GM18517 (cell line): Measurements from ENCODE around the gene GALNT6.
"Not testable (repeated sequence)": the region's sequence is repeated elsewhere in the genome, so short reads cannot be mapped to it uniquely, and the experiment has no call there.

Source experiments
- ATAC-seq: cut with Tn5 transposase; IDR thresholded peaks from one replicate; pipeline ENCODE4 v1.9.1; 2021; ENCODE audit warnings: mild to moderate bottlenecking, moderate library complexity; ENCODE audit not compliant: unreplicated experiment

The GALNT6 gene

GRCh38 chr12:51360315-51360714 lies 30.9 kb downstream of the GALNT6 start:
- ATAC-seq, result no peak

DNA sequence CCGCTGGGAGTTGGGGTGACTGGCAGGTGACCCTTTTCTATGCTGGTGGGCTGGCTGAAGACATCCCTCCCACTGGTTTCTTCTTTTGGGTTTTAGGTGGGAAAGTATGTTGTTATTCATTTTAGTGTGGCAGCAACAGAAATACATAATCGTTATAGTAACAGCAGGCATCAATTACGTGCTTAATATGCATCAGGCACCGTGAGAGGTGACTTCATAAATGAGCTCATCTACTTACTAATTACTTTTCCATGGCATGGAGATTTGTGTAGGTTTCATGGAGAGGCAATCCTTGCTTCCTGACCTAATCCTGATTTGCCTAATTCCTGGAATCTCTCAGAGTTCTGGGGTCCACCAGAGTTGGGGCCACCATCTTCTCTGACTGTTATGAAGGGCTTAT lies 31.4 kb downstream of the GALNT6 start:
- no peak for ATAC-seq

DNA sequence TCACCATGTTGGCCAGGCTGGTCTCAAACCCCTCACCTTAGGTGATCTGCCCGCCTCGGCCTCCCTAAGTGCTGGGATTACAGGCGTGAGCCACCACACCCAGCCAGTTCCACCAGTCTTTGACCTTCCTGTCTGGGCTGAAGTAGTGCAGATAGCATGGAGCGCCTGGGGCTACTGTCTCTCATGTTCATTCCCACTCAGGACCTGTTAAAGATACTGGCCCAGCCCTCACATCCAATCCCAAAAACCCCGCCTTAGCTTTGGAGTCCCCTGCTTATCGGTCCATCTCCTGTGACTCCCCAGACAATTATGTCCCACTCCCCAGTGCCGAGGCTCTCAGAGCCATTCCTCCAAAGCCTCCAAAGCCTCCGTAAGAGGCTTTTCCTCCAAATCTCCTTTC lies 32.7 kb downstream of the GALNT6 start:
- no peak for ATAC-seq

DNA sequence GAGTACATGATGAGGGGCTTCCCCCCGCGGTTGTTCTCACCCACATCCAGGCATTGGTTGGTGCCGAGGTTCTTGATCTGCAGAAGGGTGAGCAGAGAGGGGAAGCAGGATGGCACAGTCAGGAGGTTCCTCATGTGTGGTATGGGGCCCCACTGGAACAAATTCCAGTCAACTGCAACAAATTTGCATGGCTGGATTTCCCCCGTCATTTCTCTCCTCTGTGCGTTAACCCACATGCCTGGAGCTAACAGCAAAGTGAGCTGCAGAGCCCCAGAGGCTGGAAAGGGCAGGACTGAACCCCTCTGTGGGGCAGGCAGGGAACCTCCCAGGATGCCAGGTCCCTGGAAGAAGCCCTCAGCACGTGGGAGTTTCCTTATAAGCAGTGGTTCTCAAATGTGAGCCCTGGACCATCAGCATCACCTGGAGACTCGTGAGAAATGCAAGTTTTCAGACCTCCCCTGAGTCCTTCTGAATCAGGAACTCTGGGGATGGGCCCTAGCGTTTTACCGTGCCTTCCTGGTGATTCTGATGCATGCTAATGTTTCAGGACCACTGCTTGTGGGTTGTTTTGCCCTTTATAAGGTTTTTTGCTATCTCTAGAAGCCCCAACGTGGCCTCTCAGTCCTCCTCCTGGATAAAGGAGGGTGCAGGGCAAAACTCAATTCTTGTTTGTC lies 33.7 kb downstream of the GALNT6 start:
- ATAC-seq, result no peak

DNA sequence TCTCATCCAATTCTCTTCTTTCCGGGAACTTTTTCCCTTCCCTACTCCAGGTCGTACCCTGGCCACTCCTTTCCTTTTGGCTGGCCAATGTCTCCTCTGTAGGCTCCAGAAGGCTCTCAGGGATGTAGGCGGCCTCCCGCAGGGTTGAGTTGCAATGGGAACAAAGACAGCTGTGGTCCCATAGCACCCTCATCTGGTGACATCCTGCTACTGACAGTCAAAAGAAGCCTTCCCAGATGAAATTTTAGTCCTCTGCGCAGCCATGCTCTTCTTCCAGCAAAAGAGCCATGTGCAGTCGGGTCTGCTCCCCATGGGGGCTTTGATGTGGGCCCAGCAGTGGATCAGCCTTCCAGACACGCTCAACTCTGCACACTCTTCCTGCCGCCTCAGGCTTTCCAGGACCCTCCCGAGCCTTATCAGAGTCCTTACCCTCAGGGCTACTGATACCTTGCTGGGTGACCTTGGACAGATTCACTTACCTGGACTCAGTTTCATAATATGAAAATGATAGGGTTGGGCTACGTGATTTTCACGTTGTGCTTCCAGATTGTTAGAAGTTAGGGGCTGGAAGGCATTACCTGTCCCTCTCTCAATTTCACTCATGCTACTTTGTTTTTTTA lies 39.2 kb downstream of the GALNT6 start:
- ATAC-seq, result no peak

GRCh38 chr12:51349026-51349425 lies 42.2 kb downstream of the GALNT6 start:
- no peak for ATAC-seq

DNA sequence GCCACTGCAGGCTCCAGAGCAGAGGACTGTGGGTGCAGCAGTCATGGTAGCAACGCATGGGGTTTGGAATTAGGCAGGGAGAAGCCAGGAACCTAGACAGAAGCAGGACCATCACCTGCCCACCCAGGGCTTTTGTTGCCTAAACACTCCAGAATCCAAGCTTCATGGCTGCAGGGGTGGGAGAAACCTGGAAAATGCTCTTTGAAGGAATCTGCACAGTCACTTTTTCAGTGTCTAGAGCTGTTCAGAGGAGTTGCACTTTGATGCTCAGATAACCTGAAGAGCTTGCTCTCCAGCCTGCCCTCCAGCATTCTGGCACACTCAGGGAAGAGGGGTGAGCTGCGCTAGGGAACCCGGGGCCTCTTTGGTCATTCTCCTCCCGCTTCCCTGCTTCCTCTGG lies 43.1 kb downstream of the GALNT6 start:
- no peak for ATAC-seq

- no peak for ATAC-seq
Observed at GRCh38 chr12:51346581-51346980, 44.6 kb downstream of the GALNT6 start, which contains the start of gene CELA1. TSS of gene CELA1 (minus strand) at chr12:51346679. CDS start at chr12:51346638, 41 bp downstream.

- no peak for ATAC-seq
Observed at GRCh38 chr12:51345681-51346080, 45.5 kb downstream of the GALNT6 start.

GRCh38 chr12:51343201-51343600 lies 48.0 kb downstream of the GALNT6 start:
- no peak for ATAC-seq

GRCh38 chr12:51342416-51342815 lies 48.8 kb downstream of the GALNT6 start:
- ATAC-seq, result no peak

- peak; percentile 53 for ATAC-seq
Observed at GRCh38 chr12:51341251-51342007, 49.8 kb downstream of the GALNT6 start.

- ATAC-seq, result no peak
Observed at GRCh38 chr12:51339750-51340149, 51.5 kb downstream of the GALNT6 start.

- not testable (repeated sequence) for ATAC-seq
Observed at GRCh38 chr12:51337336-51337735, 53.9 kb downstream of the GALNT6 start.

- ATAC-seq, result no peak
Observed at GRCh38 chr12:51335931-51336330, 55.3 kb downstream of the GALNT6 start.

DNA sequence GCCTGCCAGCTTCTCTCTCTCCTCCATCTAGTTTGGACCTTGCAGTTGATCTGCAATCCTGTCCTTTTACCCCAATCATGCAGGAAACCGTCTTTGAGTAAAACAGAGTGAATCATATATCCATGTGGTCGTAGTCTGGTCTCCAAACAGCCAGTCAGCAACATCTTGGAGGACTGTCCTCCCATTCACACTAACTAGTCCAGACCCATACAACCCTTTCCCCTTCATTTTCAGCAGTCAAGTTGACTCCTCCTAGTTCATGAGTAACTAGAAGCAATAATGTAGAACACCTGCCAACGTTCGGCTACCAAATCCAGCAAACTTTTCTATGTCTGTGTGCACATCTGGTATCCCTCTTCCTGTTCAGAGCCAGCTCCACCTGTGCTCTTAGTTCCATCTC lies 56.4 kb downstream of the GALNT6 start:
- no peak for ATAC-seq

- ATAC-seq, result no peak
Observed at GRCh38 chr12:51333536-51333935, 57.7 kb downstream of the GALNT6 start.

DNA sequence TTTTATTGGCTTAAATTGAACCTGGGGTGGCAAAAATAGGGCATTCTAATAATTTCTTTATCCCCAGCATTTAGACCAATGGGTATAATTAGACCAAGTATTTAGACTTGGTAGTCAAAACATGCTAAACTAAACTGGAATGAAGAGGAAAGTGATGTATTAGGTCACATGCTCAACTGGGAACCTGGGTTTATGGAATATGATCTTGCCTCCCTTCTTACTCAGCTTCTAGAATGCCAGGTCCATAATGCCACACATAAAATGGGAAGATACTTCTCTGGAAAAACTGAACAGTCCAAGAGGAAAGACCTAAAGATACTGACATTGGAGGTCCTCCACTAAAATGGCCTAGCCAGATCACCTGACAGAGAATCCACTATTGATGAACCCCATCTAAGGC lies 61.0 kb downstream of the GALNT6 start:
- ATAC-seq, result no peak

DNA sequence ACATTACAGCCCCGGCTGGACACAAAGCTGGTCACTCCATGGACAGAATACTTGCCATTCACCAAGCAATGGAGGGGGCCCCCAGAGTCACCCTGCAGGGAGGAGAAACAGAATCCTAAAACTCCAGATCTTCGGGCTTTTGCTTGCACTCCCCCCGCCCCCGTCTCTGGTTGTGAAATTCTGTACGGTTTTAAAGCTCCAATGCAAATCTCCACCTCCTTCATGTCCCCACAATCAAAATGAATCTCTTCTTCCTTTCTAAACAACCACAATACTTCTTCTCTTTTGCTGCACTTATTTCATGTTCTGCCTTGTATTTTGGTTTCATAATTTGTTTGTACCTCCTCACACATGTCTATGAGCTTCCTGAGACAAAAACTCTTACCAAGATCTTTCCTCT lies 61.5 kb downstream of the GALNT6 start:
- ATAC-seq, result no peak

- ATAC-seq, result no peak
Observed at GRCh38 chr12:51328587-51328986, 62.6 kb downstream of the GALNT6 start.

- ATAC-seq, result no peak
Observed at GRCh38 chr12:51326698-51327439, 64.3 kb downstream of the GALNT6 start.
